SK-MEL-5 (cell line): Measurements from ENCODE around the gene EYS. TPM values are rescaled to one million over a fixed set of nuclear protein-coding genes. Genes with fewer than 3 reads are reported as not detected.

Source experiments
- DNase-seq: peaks from one replicate; pipeline ENCODE4 v3.0.0-alpha.2; 2016; ENCODE audit warnings: low read depth, low spot score
- in situ Hi-C: cut with HindIII; loops from 2 replicates; pipeline ENCODE4 v1.10.0; 2016; ENCODE audit warnings: low sequenced_read_pairs, high pct_unique_total_duplicates, low pct_unique_long_range_greater_than_20kb
- total RNA-seq: library from RNA; depleted of rRNA; stranded (reverse); fragments of >200 nt; shearing (Covaris generic); gene quantifications from 2 replicates; pipeline ENCODE4 v1.2.3, GENCODE V29; 2014

EYS gene
- total RNA-seq, 1 experiment from 2014 or later: 0.03 TPM

GRCh38 chr6:65182681-65183080, 524.3 kb downstream of the EYS start:
- no peak for DNase-seq
- in situ Hi-C loops: no loop called here

- in situ Hi-C loops: no loop called here
- DNase-seq: no peak
These were observed 536.8 kb downstream of the EYS start for GRCh38 chr6:65170273-65170672.

DNA sequence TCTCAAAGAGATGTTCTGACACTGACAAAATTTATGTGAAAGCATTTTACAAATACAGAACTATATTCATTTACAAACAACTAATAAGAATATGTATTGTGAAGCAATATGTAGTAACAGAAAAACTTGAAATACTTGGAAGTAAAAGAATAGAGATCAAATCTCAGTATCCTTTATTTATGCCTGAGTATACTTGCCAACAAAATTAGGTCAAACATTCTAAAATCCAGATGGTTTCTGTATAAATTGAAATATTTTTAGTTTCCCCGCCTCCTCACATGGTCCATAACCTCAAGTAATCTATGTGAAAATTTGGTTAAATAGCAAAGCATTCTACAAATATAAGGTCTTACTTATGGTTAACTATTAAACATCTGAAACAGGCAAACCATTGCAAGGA, 545.4 kb downstream of the EYS start:
- in situ Hi-C loops: no loop called here
- DNase-seq: no peak

GRCh38 chr6:65157025-65157424, 550.0 kb downstream of the EYS start:
- DNase-seq: no peak
- in situ Hi-C loops: no loop called here

- in situ Hi-C loops: no loop called here
- no peak for DNase-seq
These were observed 551.9 kb downstream of the EYS start for GRCh38 chr6:65155083-65155482.

DNA sequence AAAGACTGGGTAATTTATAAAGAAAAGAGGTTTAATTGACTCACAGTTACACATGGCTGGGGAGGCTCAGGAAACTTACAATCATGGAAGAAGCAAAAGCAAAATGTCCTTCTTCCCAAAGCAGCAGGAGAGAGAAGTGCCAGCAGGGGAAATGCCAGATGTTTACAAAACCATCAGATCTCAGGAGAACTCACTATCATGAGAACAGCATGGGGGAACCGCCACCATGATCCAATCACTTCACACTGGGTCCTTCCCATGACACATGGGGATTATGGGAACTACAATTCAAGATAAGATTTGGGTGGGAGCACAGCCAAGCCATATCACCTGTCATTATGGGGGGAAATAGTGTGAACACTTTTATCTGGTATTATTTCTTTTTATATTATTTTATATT, 557.2 kb downstream of the EYS start:
- no peak for DNase-seq
- in situ Hi-C loops: no loop called here

GRCh38 chr6:65148839-65149238, 558.2 kb downstream of the EYS start:
- DNase-seq: no peak
- in situ Hi-C loops: no loop called here

DNA sequence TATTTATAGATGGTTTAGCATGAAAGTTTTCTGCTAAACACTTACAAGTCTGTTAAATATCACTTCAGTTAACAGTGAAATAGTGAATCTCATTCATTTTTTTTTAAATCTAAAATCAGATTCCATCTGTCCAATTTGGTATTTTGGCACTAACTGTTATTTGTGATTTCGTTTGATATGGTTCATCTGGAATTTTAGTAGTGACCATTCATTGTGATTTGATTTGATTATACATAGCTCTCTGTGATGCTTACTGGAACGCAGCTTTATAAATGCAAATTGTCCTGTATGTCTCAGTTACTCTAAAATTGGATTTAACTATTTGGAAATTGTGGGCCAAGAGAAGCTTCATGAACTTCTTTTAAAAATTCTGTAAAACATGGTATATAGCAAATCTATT, 571.5 kb downstream of the EYS start:
- no peak for DNase-seq
- in situ Hi-C loops: no loop called here

DNA sequence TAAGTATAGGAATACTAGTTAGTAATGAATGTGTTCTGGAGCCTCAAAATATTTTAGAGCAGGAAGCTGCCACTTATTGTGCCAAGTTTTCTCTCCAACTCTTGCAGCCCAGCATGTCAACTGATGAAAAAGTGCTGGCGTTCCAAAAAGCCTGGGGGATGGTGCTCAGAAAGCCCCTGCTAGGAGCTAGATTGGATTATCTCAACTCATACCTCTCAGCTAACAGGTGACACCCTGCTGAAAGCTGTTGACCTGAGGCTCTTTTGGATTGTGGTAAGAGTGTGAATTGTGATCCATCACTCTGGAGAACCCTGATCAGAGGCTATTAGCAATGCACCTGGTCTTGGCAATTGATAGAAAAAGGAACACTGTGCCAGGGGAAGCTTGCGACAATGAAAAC, 580.4 kb downstream of the EYS start:
- no peak for DNase-seq
- in situ Hi-C loops: no loop called here

DNA sequence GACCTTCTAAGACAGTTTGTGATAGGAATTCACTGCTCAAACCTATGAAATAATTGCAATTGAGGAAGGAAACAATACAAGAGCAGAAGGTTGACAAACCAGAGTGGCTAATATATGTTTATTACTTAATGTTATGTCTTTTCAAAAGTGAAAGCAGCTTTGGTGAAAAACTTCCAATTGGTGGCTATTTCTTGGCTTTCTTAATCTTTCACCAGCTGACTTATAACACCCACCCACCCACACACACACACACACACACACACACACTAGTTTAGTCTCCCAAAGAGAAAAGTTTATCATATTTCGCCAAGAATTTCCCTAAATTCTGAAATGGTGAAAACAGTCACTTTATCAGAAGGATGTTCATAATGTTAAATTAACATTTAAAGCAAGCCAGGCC, 583.5 kb downstream of the EYS start:
- DNase-seq: no peak
- in situ Hi-C loops: no loop called here

GRCh38 chr6:65117817-65118409, 589.1 kb downstream of the EYS start:
- DNase-seq: no peak
- in situ Hi-C loops: no loop called here

DNA sequence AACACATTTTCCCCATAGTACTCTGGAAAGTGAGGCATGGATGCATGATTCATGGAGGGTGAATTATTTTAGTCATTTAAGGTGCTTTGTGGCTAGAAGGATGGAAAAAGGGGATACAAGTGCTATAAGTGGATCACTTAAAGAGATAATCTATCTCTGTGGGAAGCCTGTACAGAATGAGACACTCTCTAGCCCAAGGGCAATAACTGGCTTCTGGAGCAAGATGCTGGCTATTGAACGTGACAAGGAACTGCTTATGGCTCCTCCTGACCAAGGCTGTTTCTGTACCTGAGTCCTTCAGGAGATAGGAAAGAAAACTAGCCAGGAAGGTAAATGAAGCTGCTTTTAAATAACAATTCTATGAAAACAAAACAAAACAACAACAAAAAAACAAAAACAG, 590.7 kb downstream of the EYS start:
- no peak for DNase-seq
- in situ Hi-C loops: no loop called here

DNA sequence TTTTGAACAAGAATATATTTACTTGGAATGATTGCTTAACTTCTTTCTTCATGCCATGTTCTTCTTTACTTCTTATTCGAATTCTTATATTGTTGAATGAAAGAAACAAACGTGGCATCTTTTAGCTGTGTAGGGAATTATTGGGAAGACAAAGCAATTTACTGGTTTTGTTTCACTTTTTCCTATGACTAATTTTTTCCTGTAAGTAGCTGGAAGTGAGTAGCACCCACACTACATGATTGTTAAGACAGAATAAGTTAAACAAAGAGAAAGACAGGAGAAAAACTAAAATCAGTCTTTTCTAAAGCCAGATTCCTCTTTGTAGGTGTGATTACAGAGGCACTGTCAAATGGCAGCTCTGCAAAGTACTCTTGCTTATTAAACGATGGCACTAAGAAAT, 593.4 kb downstream of the EYS start:
- in situ Hi-C loops: no loop called here
- no peak for DNase-seq

DNA sequence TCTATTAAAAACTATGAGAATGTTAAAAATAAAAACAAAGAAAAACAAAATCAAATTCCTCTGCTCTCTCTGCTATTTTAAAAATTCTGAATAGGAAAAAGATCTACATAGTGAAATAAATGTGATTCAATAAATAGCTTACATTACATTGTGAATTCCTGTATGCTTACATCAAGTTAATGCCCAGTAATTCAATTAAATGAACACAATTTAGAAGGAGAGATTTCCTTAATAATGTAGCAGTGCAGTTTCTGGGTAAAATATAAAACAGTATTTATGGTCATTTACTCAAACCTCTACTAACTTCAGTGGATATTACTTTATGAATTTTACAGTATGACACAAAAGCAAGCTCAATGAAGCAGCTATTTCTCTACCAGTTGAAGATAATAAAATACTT, 594.6 kb downstream of the EYS start:
- no peak for DNase-seq
- in situ Hi-C loops: no loop called here

DNA sequence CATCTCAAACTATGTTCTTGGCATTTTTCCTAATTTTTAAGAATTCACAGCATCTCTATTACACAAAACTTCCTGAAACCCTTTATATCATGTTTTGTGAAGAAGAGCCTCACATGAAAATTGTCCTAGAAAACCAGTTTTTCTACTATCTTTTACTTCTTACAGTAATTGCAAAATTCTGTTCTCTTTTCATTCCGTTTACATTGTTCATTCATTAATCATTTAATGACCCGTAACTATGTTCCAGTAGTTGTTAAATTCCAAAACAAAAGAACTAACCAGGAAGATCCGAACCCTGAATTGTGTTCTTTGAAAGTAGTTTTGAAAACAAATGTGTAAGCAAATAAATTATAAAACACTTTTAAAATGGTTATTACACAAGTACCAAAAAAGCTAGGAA, 597.0 kb downstream of the EYS start:
- DNase-seq: no peak
- in situ Hi-C loops: no loop called here

DNA sequence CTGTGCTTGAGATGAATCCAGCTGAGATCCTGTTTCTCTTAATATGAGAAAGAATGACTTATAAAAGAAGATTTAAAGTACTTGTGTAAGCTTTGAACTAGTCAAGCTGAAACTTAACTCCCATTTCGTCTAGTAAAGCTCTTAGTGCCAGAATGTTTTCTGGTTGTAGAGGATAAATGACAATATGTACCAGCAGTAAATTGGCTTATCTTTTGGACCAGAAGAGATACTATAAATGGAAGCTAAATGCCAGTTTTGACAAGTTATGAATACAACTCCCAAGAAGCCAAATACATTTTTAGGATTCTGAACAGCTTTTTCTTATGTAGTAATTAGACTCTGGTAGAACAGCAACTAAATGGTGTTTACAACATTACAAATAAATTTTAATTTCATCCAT, 608.7 kb downstream of the EYS start:
- DNase-seq: no peak
- in situ Hi-C loops: no loop called here

GRCh38 chr6:65091561-65091960, 615.5 kb downstream of the EYS start:
- no peak for DNase-seq
- in situ Hi-C loops: no loop called here

GRCh38 chr6:65088575-65088974, 618.5 kb downstream of the EYS start:
- no peak for DNase-seq
- in situ Hi-C loops: no loop called here

DNA sequence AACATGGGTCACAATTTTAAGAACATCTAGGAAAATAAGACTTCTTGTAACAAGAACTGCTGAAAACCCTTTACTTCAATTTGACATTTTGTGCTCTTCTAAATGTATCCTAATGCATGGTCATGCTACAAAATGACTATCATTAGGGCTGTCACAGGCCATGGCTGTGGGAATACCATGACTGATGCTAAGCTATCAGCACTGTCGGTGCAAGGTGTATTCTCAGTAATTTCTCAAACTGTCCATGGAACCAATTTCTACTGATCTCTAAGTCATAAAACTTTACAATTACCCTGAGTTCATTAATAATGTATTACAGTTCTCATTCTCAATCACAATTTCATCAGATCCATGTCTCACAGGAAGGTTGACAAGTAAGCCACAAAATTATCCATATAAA, 625.3 kb downstream of the EYS start:
- DNase-seq: no peak
- in situ Hi-C loops: no loop called here

DNA sequence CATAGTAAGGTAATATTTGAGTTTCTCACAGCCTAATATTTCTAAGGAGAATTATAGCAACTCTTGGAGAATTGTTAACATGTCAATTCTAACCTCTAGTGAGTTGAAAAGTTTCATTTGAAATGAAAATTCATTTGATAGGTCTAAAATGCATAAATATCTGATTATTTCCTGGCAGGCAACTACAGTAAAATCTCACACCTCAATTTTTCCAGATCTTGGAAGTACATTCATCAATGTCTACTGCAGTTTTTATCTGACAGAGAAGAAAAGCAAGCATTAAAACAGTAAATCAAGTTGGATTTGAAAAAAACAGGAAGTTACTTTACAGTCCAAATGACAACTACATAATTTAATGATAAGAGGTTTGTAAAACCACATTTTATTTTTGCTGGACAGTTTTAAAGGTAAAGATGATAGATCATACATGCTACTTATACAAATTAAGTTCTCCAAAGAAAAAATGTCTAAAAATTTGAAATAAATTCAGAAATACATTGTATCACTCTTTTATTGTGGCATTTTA, 631.3 kb downstream of the EYS start:
- DNase-seq: no peak
- in situ Hi-C loops: no loop called here
